Measurements from ENCODE around the gene APBA2. TPM values are rescaled to one million over a fixed set of nuclear protein-coding genes. Genes with fewer than 3 reads are reported as not detected.

APBA2 gene
- total and polyA plus RNA-seq, 2 of the 4 experiments (the other 2 are of a cell fraction) = 21.7 to 33.0 TPM

- Histone ChIP-seq H4K5ac (ENCODE audit: low read depth, low read length) (no peak overlapping the region), H2BK5ac (ENCODE audit: low read depth, low read length, poor library complexity, severe bottlenecking) (no peak overlapping the region), H3K4me1 (ENCODE audit: control insufficient read depth, insufficient read depth, low read length) (peaks cover 12% of the 10 kb centered on the region; the same call in 1 of the 2 replicates), H2AFZ (replicated peaks; ENCODE audit: low read length, poor library complexity) (no peak overlapping the region), H3K4me2 (ENCODE audit: low read depth, low read length) (no peak overlapping the region), H3K9me1 (ENCODE audit: insufficient read depth, low read length) (peaks cover 17% of the 10 kb centered on the region), H3K9me3 (ENCODE audit: control insufficient read depth, insufficient read depth, low read length) (no peaks in the 10 kb centered on the region), H3K4ac (ENCODE audit: low read depth, low read length) (no peak overlapping the region), H3K4me3 (ENCODE audit: insufficient read depth, low read depth, low read length) (no peak overlapping the region), H2AK5ac (ENCODE audit: low read depth, low read length) (no peak overlapping the region), H2BK120ac (ENCODE audit: low read depth, low read length) (no peak overlapping the region), H3K14ac (replicated peaks; ENCODE audit: low read depth, low read length) (no peak overlapping the region), H2BK20ac (ENCODE audit: low read depth, low read length) (no peak overlapping the region), H3K27ac (ENCODE audit: insufficient read depth, low read length) (no peak overlapping the region), H4K20me1 (ENCODE audit: insufficient read depth, low read length) (0 out of 2 replicates have a peak, but pooled peaks cover 13% of the 10 kb centered on the region), H3K9ac (ENCODE audit: low read depth, low read length) (no peak overlapping the region), H3K27me3 (ENCODE audit: control insufficient read depth, insufficient read depth, low read length) (no peaks in the 10 kb centered on the region), H3K18ac (ENCODE audit: low read depth, low read length) (no peak overlapping the region), H2BK15ac (ENCODE audit: low read depth, low read length) (no peak overlapping the region), H4K8ac (ENCODE audit: low read depth in 2 of 2, low read length in 2 of 2) (no peak overlapping the region), H3K23ac (ENCODE audit: low read depth, low read length) (no peak overlapping the region), H3K56ac (ENCODE audit: extremely low read depth, insufficient read depth, low read length) (no peak overlapping the region), H3K36me3 (ENCODE audit: control insufficient read depth, insufficient read depth, low read length) (no peaks in the 10 kb centered on the region), H4K91ac (ENCODE audit: insufficient read depth, low read depth, low read length) (no peak overlapping the region), H2AK9ac (replicated peaks; ENCODE audit: low read depth, low read length, poor library complexity) (no peak overlapping the region), H3K79me1 (ENCODE audit: low read depth in 1 of 2, low read length in 2 of 2) (peaks cover 10 to 37% of the 10 kb centered on the region in 2 experiments)
- ATAC-seq (ENCODE audit: low read depth) (no peak), DNase-seq (no peak)
- WGBS, 2 experiments (ENCODE audit: extremely low coverage in 2 of 2, insufficient read length in 1 of 2) = no CpG with 5 or more reads among the region's 5 CpGs
- ChIA-PET CTCF (no interaction called here), POLR2A (ENCODE audit: unreplicated experiment) (no interaction called here)
- intact Hi-C loops (cut with micrococcal nuclease) (no loop called here), dilution Hi-C loops (cut with HindIII; ENCODE audit: low sequenced_read_pairs, unreplicated experiment) (no loop called here), in situ Hi-C loops (cut with MboI; ENCODE audit: low sequenced_read_pairs) (no loop called here)
- TF ChIP-seq, protein P1, sequence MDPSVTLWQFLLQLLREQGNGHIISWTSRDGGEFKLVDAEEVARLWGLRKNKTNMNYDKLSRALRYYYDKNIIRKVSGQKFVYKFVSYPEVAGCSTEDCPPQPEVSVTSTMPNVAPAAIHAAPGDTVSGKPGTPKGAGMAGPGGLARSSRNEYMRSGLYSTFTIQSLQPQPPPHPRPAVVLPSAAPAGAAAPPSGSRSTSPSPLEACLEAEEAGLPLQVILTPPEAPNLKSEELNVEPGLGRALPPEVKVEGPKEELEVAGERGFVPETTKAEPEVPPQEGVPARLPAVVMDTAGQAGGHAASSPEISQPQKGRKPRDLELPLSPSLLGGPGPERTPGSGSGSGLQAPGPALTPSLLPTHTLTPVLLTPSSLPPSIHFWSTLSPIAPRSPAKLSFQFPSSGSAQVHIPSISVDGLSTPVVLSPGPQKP (IDR thresholded peaks at IDR 0.05; ENCODE audit: borderline replicate concordance, low read depth, low read length) = no peak
- TF ChIP-seq RAD21 (IDR thresholded peaks at IDR 0.05; ENCODE audit: low read length) (no peak), MXI1 (IDR thresholded peaks at IDR 0.05; ENCODE audit: borderline replicate concordance, low read depth, low read length) (no peak), BHLHE40 (IDR thresholded peaks at IDR 0.05; ENCODE audit: low read depth, low read length) (no peak), CEBPB (IDR thresholded peaks at IDR 0.05; ENCODE audit: low read depth, low read length) (no peak), RCOR1 (IDR thresholded peaks at IDR 0.05; ENCODE audit: insufficient replicate concordance, low read length) (no peak), POLR2A (IDR thresholded peaks at IDR 0.05; ENCODE audit: low read depth, low read length) (no peak), FOS (IDR thresholded peaks at IDR 0.05; ENCODE audit: low read depth, low read length) (no peak), NFE2L2 (IDR thresholded peaks at IDR 0.05; ENCODE audit: low read depth, low read length) (no peak), CHD1 (IDR thresholded peaks at IDR 0.05; ENCODE audit: low read depth, low read length) (no peak), MAFK (IDR thresholded peaks at IDR 0.05; ENCODE audit: low read depth, low read length) (no peak), MAZ (IDR thresholded peaks at IDR 0.05; ENCODE audit: borderline replicate concordance, low read depth, low read length) (no peak), SMC3 (IDR thresholded peaks at IDR 0.05; ENCODE audit: low read depth, low read length) (no peak), RFX5 (IDR thresholded peaks at IDR 0.05; ENCODE audit: low read depth, low read length) (no peak)
- TF ChIP-seq, protein P2, sequence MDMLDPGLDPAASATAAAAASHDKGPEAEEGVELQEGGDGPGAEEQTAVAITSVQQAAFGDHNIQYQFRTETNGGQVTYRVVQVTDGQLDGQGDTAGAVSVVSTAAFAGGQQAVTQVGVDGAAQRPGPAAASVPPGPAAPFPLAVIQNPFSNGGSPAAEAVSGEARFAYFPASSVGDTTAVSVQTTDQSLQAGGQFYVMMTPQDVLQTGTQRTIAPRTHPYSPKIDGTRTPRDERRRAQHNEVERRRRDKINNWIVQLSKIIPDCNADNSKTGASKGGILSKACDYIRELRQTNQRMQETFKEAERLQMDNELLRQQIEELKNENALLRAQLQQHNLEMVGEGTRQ (IDR thresholded peaks at IDR 0.05; ENCODE audit: low read depth, low read length) = no peak
- TF ChIP-seq, protein P3, sequence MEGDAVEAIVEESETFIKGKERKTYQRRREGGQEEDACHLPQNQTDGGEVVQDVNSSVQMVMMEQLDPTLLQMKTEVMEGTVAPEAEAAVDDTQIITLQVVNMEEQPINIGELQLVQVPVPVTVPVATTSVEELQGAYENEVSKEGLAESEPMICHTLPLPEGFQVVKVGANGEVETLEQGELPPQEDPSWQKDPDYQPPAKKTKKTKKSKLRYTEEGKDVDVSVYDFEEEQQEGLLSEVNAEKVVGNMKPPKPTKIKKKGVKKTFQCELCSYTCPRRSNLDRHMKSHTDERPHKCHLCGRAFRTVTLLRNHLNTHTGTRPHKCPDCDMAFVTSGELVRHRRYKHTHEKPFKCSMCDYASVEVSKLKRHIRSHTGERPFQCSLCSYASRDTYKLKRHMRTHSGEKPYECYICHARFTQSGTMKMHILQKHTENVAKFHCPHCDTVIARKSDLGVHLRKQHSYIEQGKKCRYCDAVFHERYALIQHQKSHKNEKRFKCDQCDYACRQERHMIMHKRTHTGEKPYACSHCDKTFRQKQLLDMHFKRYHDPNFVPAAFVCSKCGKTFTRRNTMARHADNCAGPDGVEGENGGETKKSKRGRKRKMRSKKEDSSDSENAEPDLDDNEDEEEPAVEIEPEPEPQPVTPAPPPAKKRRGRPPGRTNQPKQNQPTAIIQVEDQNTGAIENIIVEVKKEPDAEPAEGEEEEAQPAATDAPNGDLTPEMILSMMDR (conservative IDR thresholded peaks at IDR 0.05; ENCODE audit: low read depth, low read length) = no peak
- no TSS peak for BruUV-seq (replicated peaks)
Measured at GRCh38 chr15:29046977-29047376, 161.2 kb downstream of the APBA2 start.
